ENCODE results near the gene TFF3.

GRCh38 chr21:42265231-42265812 is 49.9 kb downstream of the TFF3 start:
- no peak for TF ChIP-seq CTCF (conservative IDR thresholded peaks at IDR 0.05)
- no peak for TF ChIP-seq ZFX (IDR thresholded peaks at IDR 0.05)

Data from C4-2B (cell line).